Astrocyte (in vitro differentiated cells and primary cell): ENCODE measurements around the gene TFB1M. TPM values are rescaled to one million over a fixed set of nuclear protein-coding genes. Genes with fewer than 3 reads are reported as not detected.

ENCODE experiments used
- DNase-seq: peaks from one replicate; pipeline ENCODE4 v3.0.0-alpha.2; 2010; ENCODE audit warnings: low read depth
- FAIRE-seq: peaks from 2 replicates; lab custom pipeline; 2011; peaks lifted over from hg19 to GRCh38; lab: Jason Lieb, UNC
- H2AFZ ChIP-seq: 2 replicates; pipeline ENCODE4 v1.6.0; 2012; ENCODE audit warnings: low read depth, low read length, inconsistent platforms
- H3K27ac ChIP-seq: 2 replicates; pipeline ENCODE4 v1.5.1; 2011; ENCODE audit warnings: low read depth, low read length, inconsistent platforms
- H3K27me3 ChIP-seq: 2 replicates; pipeline ENCODE4 v1.6.0; 2011; ENCODE audit warnings: low read length, inconsistent platforms; ENCODE audit not compliant: insufficient read depth
- H3K36me3 ChIP-seq: 2 replicates; pipeline ENCODE4 v1.5.1; 2011; ENCODE audit warnings: low read length, inconsistent platforms; ENCODE audit not compliant: insufficient read depth
- H3K4me1 ChIP-seq: 2 replicates; pipeline ENCODE4 v1.5.1; 2011; ENCODE audit warnings: low read length, inconsistent platforms; ENCODE audit not compliant: insufficient read depth
- H3K4me2 ChIP-seq: 2 replicates; pipeline ENCODE4 v1.6.0; 2012; ENCODE audit warnings: low read length, inconsistent platforms
- H3K4me3 ChIP-seq: 2 replicates; pipeline ENCODE4 v1.5.1; 2011; ENCODE audit warnings: low read depth, mild to moderate bottlenecking, low read length, inconsistent platforms; ENCODE audit not compliant: insufficient read depth
- H3K79me2 ChIP-seq: 2 replicates; pipeline ENCODE4 v1.6.0; 2012; ENCODE audit warnings: mild to moderate bottlenecking, low read length, inconsistent platforms; ENCODE audit not compliant: insufficient read depth
- H3K9ac ChIP-seq: 2 replicates; pipeline ENCODE4 v1.6.0; 2012; ENCODE audit warnings: mild to moderate bottlenecking, low read length, inconsistent platforms
- H3K9me3 ChIP-seq: 2 replicates; pipeline ENCODE4 v1.5.1; 2012; ENCODE audit warnings: low read depth, mild to moderate bottlenecking, low read length, inconsistent platforms; ENCODE audit not compliant: insufficient read depth
- H4K20me1 ChIP-seq: 2 replicates; pipeline ENCODE4 v1.6.0; 2012; ENCODE audit warnings: low read length, inconsistent platforms; ENCODE audit not compliant: insufficient read depth
- H3K27ac Mint-ChIP-seq: one replicate; pipeline ENCODE4 v1.8.0; 2021; ENCODE audit warnings: mild to moderate bottlenecking, mixed read lengths; ENCODE audit not compliant: unreplicated experiment
- H3K27me3 Mint-ChIP-seq: one replicate; pipeline ENCODE4 v1.8.0; 2021; ENCODE audit warnings: low read depth, mixed read lengths; ENCODE audit not compliant: unreplicated experiment
- H3K36me3 Mint-ChIP-seq: one replicate; pipeline ENCODE4 v1.8.0; 2021; ENCODE audit warnings: low read depth, mixed read lengths; ENCODE audit not compliant: unreplicated experiment
- H3K4me1 Mint-ChIP-seq: one replicate; pipeline ENCODE4 v1.8.0; 2021; ENCODE audit warnings: low read depth, mixed read lengths; ENCODE audit not compliant: unreplicated experiment
- H3K4me3 Mint-ChIP-seq: one replicate; pipeline ENCODE4 v1.8.0; 2021; ENCODE audit warnings: mild to moderate bottlenecking, moderate library complexity, mixed read lengths; ENCODE audit not compliant: unreplicated experiment
- H3K9me3 Mint-ChIP-seq: one replicate; pipeline ENCODE4 v1.8.0; 2021; ENCODE audit warnings: mild to moderate bottlenecking, mixed read lengths; ENCODE audit not compliant: unreplicated experiment
- CTCF ChIP-seq: IDR thresholded peaks from 2 replicates; pipeline ENCODE4 v1.5.1; 2011; ENCODE audit warnings: low read depth, mild to moderate bottlenecking, inconsistent platforms, low read length, moderate library complexity; ENCODE audit not compliant: insufficient read depth
- EZH2 ChIP-seq: IDR thresholded peaks from 2 replicates; pipeline ENCODE4 v1.6.1; 2012; ENCODE audit warnings: mild to moderate bottlenecking, low read length, inconsistent platforms; ENCODE audit not compliant: insufficient read depth
- total RNA-seq: library from RNA; stranded (reverse); gene quantifications from 2 replicates; pipeline ENCODE4 v1.2.1, GENCODE V29; 2021

Gene TFB1M
- total RNA-seq, 1 donor from 2014 or later = 24.1 TPM

DNA sequence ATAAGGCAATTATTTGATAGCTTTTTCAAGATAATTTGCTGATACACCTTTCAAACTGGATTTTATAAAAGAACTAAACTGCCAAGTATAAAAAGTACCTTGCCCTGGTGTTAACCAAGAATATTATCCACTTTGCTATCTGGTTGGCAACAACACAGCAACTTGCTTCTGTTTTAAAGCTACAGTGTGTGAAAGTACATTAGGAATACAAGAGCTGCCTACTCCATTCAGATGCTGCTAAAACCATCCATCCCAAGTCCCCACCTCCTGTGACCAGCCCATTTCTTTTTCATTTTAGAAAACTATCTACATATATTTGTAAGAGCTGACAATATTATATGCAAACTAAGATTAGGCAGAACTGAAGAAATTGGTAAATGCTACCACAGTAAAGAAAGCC is 37.6 kb downstream of the TFB1M start:
- Histone ChIP-seq H3K4me1 (peaks cover 34% of the 10 kb centered on the region), H2AFZ (no peak overlapping the region), H4K20me1 (no peaks in the 10 kb centered on the region), H3K79me2 (no peaks in the 10 kb centered on the region), H3K9me3 (no peaks in the 10 kb centered on the region), H3K27me3 (no peaks in the 10 kb centered on the region), H3K36me3 (no peaks in the 10 kb centered on the region), H3K27ac (no peak overlapping the region), H3K4me2 (no peak overlapping the region), H3K9ac (no peak overlapping the region), H3K4me3 (no peak overlapping the region)
- DNase-seq (no peak), FAIRE-seq (no peak)
- Mint-ChIP-seq H3K27ac (no peak overlapping the region), H3K27me3 (no peaks in the 10 kb centered on the region), H3K4me3 (no peak overlapping the region), H3K4me1 (peaks cover 20% of the 10 kb centered on the region), H3K9me3 (no peaks in the 10 kb centered on the region), H3K36me3 (peaks cover 4% of the 10 kb centered on the region)
- TF ChIP-seq EZH2 (no peak), CTCF (no peak)

DNA sequence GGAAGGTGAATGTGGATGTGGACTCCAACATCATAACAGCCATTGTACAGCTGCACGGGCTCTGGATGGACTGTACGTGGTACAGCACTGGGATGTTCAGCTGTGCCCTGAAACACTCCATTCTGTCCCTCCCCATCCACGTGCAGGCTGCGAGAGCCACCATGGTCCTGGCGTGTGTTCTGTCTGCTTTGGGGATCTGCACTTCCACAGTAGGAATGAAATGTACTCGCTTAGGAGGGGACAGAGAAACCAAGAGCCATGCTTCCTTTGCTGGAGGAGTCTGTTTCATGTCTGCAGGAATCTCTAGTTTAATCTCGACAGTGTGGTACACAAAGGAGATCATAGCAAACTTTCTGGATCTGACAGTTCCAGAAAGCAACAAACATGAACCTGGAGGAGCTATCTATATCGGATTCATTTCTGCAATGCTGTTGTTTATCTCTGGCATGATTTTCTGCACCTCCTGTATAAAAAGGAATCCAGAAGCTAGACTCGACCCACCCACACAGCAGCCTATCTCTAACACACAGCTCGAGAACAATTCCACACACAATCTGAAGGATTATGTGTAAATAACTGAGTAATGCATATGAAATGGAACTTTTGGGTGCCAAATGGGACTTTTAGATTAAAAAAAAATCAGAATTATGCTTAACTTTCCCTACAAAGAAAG is 38.3 kb downstream of the TFB1M start:
- no peak overlapping the region for H3K9ac ChIP-seq
- no peak overlapping the region for H3K27ac Mint-ChIP-seq
- H3K4me1 ChIP-seq = peaks cover 34% of the 10 kb centered on the region
- DNase-seq = peak; percentile 45
- H3K4me1 Mint-ChIP-seq = peaks cover 20% of the 10 kb centered on the region
- no peaks in the 10 kb centered on the region for H3K36me3 ChIP-seq
- H3K9me3 Mint-ChIP-seq = no peaks in the 10 kb centered on the region
- H2AFZ ChIP-seq = no peak overlapping the region
- no peak for TF ChIP-seq CTCF
- no peaks in the 10 kb centered on the region for H3K27me3 ChIP-seq
- no peaks in the 10 kb centered on the region for H3K9me3 ChIP-seq
- no peaks in the 10 kb centered on the region for H4K20me1 ChIP-seq
- H3K36me3 Mint-ChIP-seq = peaks cover 4% of the 10 kb centered on the region
- H3K4me3 Mint-ChIP-seq = no peak overlapping the region
- H3K27ac ChIP-seq = no peak overlapping the region
- no peaks in the 10 kb centered on the region for H3K79me2 ChIP-seq
- no peak for FAIRE-seq
- peak overlapping the region; percentile 20 for H3K4me2 ChIP-seq
- H3K4me3 ChIP-seq = no peak overlapping the region
- no peaks in the 10 kb centered on the region for H3K27me3 Mint-ChIP-seq

GRCh38 chr6:155274533-155274932 is 39.8 kb downstream of the TFB1M start:
- DNase-seq (peak; percentile 73), FAIRE-seq (peak; percentile 66)
- Mint-ChIP-seq H3K9me3 (no peaks in the 10 kb centered on the region), H3K4me1 (peaks cover 20% of the 10 kb centered on the region), H3K36me3 (no peaks in the 10 kb centered on the region), H3K27ac (no peak overlapping the region), H3K27me3 (no peaks in the 10 kb centered on the region), H3K4me3 (no peak overlapping the region)
- peak overlapping the region; percentile 61 for H3K4me2 ChIP-seq
- no peak overlapping the region for H3K4me3 ChIP-seq
- no peak for TF ChIP-seq EZH2
- no peak for TF ChIP-seq CTCF
- peak overlapping the region; percentile 32 for H3K9ac ChIP-seq
- peaks cover 2% of the 10 kb centered on the region for H3K36me3 ChIP-seq
- H4K20me1 ChIP-seq = no peaks in the 10 kb centered on the region
- peaks cover 34% of the 10 kb centered on the region for H3K4me1 ChIP-seq
- H3K27ac ChIP-seq = peak overlapping the region; percentile 70
- no peak overlapping the region for H2AFZ ChIP-seq
- no peaks in the 10 kb centered on the region for H3K9me3 ChIP-seq
- no peaks in the 10 kb centered on the region for H3K79me2 ChIP-seq
- no peaks in the 10 kb centered on the region for H3K27me3 ChIP-seq
